Measurements from ENCODE around the gene KIF27.

The KIF27 gene

GRCh38 chr9:83800236-83801033 lies 120.8 kb downstream of the KIF27 start:
- no peak for DNase-seq

DNA sequence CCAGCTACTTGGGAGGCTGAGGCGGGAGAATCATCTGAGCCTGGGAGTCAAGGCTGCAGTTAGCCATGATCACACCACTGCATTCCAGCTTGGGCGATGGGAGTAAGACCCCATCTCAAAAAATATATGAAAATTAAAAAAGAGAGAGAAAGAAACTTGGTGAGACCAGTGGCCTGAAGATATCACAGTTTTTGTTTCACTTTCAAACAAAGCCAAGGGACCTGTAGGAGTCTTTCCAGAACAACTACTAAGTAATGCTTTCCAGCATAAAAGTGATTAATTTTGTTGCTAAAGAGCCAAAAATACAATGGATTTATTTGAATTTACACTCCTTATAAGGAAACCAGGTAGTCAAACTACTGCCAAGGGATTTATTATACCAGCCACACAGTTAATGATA lies 127.2 kb downstream of the KIF27 start:
- DNase-seq, result no peak

DNA sequence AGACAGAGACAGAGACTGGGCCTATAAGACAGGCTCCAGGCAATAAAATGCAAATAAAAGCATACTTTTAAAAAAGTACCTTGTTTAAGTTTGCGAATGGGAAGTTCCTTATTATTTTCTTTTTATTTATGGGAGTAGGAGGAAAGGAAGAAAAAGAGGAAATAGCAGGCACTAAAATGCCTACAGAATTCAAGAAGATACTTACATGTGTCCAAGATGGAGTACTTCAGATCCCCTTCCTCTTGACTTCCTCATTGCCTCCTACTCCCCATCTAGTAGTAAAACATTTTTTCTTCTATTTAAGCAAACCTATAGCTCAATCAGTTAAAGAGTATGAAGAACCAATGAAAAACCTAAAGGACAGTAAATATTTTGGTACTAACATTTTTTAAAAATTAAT lies 128.5 kb downstream of the KIF27 start:
- no peak for DNase-seq
